NK-92 (cell line): ENCODE data around the gene MRGPRD.

Experiments
- DNase-seq: peaks from one replicate; lab custom pipeline; 2025; ENCODE audit not compliant: unreplicated experiment; lab: John Stamatoyannopoulos, UW

MRGPRD gene, protein sequence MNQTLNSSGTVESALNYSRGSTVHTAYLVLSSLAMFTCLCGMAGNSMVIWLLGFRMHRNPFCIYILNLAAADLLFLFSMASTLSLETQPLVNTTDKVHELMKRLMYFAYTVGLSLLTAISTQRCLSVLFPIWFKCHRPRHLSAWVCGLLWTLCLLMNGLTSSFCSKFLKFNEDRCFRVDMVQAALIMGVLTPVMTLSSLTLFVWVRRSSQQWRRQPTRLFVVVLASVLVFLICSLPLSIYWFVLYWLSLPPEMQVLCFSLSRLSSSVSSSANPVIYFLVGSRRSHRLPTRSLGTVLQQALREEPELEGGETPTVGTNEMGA

DNA sequence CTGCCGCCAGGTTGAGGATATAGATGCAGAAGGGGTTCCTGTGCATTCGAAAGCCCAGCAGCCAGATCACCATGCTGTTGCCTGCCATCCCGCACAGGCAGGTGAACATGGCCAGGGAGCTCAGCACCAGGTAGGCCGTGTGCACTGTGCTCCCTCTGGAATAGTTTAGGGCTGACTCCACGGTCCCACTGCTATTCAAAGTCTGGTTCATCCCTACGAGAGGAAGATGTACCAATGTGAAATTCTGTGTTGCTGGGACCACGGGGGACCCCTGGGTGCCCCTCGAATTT lies at the start of gene MRGPRD:
MRGPRD (minus strand) TSS at position 211 of the 290 bp plus-strand sequence; CDS start at position 211, 0 bp downstream.
- no peak for DNase-seq

DNA sequence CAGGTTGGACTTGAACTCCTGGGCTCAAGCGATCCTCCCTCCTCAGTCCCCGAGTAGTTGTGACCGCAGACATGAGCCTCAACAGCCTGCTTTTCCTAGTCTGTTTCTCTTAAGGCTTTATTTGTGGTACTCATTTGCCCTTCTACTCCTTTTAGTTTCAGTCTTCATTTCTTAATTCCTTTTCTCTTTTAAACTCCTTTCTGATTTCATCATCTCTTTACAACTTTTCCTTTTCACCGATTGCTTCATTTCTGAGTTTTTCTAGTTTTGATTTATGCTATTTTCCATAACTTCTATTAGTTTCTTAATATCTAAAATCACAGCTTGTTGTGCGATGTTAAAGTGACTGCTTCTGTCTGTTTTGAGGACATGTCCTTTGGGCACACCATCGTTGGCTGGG lies 49.5 kb upstream of the MRGPRD start:
- DNase-seq, result no peak

DNA sequence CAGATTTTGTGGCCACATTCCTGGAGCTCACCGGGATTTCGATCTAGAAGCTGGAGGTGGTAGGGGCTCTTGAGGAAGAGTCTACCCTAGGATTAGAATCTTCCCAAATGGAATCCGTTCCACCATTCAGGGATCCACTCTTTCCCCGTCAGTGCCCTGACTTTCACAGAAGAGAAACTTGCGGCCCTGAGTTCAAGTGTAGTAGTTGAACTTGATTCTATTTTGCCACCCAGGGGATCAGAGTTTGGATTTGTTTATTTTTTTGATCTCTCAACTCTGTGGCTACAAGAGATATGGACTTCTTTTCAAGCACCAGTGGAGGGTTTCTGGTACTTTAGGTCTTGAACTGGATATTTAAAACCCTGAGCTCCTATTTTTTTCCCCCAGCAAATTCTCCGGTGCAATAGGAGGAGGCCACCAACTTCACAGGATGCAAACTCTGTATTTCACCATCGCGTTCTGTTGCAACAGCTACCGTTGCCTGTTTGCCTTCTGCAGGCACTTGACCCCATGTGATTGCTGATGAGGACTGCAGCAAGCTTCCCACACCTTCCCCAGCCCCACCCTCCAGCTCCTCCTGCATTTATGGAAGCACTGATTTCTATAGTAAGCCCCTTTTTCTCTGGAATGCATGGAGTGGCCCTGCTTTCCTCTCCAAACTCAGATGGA lies 47.1 kb upstream of the MRGPRD start:
- DNase-seq, result no peak

DNA sequence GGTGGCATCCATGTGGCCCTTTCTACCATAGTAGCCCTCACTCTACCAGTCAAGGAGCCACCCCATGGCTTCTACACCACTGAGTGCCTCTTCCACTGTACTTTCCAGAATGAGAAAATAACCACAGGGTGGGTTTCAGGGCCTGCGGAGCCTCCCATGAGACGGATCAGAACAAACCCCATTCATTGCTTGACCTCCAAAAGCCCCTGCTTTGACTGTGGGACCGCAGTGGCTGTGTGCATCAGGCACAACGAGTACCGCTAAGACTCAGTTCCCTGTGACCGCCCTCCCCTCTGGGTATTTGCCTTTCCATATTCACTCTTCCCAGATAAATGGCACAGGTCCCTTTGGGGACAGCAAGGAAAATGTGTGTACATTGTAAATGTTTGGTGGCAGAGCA lies 43.7 kb upstream of the MRGPRD start:
- no peak for DNase-seq

DNA sequence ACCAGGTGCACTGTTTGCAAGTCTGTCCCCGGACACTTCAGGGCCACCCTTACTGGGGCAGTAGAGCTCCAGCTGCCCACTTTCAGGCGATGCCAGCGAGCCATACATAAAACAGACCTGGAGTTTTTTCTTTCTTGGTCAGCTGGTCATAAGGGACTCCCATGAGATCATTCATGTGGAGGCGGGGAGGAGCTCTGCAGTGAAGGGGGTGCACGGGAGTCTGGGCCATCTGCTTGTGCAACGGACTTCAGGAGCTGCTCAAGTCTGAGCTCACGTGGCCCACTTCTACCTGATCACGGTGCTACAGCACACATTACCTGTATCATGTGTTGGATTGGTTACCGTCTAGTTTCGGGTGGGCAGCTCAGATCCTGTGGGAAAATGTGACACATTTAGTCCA lies 41.5 kb upstream of the MRGPRD start:
- no peak for DNase-seq

DNA sequence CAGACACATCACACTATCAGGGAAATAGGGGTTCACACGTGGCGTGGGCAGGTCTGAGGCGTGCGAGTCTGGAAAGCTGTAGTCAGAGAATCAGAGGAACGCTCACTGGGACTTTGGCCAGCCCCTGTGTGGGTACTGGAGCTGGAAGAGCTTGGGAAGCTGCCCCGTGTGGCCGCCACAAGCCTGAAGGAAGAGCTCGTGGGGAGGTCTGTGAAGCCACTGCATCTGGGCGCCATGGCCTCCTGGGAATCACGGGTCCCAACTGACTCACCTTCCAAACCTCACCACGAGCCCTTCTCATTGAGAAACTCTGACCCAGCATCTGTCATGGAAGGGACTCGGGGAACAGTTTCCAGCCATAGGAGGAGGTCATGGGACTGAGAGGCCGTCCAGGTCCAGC lies 38.1 kb upstream of the MRGPRD start:
- no peak for DNase-seq

DNA sequence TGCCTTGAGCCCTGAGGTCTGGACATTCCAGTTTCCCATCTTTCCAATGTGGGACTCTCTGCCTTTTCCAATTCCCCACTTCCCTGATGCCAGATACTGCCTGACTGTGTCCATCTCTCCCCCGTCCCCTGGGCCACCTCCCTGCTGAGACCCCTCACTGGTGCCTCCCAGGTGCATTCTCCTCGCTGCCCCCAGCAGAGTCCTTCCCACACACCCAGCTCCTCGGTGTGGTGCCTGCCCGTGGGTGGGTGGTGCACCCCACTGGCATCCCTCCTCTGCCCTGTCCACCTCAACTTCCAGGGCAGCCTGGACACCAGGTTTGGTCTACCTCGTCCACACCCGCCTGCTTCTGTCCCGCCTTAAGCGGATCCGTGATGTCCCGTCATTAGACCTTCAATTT lies 37.2 kb upstream of the MRGPRD start:
- no peak for DNase-seq

DNA sequence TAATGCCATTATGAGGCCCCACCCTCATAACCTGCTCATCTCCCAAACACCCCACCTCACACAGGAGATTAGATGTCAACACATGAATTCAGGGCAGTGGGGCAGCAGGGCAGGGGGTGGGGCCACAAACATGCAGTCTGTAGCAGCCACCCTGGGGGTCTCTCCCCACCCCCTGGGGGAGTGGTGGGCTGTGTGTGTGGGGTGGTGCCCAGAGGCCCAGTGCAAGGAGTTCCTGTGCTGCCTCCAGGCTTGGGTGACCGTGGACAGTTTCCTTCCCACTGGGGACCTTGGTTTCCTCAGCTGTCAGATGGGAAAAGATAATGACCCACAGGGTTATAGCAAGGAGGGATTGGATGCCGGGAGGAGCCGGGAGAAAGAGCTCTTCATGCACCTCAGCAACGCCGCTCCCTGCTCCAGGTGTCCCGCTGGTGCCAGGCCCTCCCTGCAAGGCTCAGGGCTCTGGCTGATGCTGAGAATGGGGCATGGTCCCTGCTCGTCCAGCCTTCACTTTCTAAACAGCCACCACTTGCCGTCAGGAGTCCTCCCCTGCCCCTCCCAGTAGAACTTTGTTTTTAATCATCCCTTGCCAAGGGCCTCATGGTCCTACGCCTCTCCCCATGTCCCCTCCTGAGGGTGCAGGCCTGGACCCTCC lies 34.2 kb upstream of the MRGPRD start:
- DNase-seq, result no peak

DNA sequence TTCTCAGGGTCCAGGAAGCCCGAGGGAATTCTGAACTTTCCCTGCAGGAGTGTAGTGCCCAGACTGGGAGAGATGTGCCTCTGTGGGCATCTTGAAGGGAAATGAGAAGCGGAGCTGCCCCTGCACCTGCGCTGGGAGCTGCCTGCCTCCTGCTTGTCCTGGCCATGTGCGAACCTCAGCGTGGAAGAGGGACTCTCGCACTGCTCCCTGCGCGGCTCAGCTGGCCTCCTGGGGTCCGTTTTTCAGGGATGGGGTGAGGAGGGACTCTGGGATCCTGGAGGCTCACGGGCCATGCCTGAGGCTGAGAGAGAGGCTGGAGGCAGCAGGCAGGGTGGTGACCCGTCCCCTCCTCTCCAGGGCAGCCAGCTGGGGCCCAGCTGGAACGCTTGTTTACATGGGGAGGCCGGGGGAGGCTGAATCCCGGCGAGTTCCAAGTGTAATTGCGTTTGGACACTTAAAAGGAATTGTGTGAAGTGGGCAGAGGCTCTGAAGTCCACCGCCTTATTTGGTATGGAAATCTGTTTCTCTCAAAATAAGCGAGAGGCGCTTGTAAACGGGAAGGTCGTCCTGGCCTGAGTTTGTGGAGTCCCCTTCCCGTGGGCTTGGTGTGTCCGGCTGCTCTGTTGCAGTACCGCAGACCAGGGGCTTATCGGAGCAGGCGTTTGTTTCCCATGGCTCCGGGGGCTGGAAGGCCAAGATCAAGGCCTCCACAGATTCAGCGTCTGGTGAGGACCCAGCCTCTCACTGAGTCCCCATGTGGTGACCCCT lies 33.5 kb upstream of the MRGPRD start:
- DNase-seq, result no peak

DNA sequence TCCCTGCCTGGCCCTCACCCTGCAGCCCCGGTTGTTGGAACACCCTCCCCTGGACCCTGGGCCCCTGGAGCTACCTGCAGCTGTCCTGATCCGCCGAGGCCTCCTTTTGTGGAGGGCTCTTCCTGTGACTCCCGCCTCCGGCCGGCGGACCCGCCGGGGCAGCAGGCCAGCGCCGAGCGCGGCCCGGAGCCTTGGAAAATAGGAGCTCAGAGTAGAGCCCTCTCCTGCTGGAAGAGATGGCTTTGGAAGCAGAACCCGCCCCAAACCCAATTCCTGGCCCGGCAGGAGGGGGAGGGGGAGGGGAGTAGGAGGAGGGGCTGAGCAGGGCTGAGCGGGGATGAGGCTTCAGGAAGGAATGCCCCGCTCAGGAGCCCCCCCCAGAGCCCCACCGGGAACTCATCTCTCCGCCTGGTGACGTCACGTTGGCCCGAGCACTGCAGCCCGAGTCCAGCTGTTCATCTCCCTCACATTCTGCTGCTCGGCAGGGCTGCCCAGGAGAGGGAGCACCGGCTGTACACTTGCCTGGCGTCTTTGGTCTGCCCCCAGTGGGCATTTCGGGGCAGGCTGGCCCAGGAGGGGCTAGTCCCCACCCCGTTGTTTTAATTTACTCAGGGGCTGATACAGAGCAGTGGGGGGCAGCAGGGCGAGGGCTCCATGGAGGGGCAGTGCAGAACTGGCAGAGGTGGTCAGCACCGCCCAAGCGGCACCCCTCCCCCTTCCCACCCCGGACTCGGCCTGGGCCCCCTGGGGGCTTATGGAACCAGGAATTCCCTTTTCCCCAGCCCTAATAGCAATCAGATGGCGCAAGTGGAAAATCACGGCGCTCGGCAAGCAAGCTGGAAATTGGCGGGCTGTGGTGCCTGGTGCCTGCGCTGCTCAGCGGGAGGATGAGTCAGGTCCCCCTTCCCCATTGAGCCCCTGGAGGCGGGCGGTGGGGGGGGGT lies 32.5 kb upstream of the MRGPRD start, which contains the start of gene MRGPRF:
MRGPRF (minus strand) TSS at position 238 of the 943 bp plus-strand sequence. CDS start 3,345 bp downstream, outside the sequence.
- DNase-seq, result no peak

DNA sequence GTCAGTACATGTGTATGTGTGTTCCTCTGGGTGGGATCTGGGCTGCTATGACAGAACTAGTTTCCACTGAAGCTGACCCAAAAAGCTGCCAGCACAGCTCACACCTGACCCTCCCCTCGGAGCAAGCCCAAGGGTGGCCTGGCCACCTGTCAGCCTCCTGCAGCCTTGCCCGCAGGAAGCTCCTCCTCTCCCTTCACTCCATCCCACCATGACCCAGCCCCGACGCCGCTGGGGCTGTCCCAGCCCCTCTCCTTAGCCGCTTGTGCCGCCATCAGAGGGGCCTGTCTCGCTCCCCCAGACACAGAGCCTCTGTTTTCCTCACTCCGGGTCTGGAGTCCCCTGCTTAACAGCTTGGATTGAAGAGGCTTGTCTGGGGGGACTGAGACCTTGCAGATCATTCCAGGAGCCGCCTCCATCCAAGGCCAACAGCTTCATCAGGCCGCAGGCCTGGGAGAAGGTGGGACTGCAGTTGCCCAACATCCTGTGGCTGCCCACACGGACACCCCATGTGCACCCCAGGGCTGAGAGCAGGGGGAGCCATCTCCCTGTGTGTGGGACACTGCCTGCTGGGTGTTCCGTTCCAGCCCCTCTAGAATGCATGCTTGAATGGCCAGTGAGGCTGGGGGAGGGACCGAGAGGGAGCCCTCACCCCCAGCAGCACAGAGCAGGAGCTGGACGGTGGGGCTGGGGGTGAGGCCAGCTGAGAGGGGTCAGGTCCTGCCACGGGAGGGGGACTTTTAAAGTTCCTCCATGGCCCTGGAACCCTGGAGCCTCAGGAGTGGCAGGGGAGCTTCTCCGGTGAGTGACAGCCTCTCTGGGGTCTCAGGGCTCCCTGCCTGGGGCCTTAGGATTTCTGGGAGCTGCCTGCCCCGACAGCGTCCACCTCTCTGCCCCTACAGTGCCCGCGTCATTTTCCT lies 31.6 kb upstream of the MRGPRD start:
- no peak for DNase-seq

DNA sequence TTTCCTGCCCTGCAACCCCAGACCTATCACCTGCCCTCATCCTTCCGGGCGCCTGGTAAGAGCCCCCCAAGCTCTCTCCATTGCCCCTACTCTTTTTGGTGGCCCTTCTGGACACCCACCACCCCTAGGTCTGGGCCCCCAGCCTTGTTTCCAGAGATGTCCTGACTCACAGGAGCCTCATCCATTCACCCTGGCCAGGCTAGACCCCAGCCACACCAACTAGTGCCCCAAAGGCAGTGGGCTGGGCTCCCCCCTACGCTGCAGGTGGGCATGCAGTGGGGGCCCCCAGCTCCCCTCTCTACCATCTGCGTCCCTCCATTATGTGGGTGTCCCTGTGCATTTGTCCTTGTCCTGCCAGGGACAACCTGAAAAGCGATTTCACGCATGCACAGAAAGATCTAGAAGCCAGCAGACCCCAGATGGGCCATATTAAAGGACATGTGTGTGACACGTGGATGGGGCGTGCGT lies 30.9 kb upstream of the MRGPRD start:
- DNase-seq, result no peak

DNA sequence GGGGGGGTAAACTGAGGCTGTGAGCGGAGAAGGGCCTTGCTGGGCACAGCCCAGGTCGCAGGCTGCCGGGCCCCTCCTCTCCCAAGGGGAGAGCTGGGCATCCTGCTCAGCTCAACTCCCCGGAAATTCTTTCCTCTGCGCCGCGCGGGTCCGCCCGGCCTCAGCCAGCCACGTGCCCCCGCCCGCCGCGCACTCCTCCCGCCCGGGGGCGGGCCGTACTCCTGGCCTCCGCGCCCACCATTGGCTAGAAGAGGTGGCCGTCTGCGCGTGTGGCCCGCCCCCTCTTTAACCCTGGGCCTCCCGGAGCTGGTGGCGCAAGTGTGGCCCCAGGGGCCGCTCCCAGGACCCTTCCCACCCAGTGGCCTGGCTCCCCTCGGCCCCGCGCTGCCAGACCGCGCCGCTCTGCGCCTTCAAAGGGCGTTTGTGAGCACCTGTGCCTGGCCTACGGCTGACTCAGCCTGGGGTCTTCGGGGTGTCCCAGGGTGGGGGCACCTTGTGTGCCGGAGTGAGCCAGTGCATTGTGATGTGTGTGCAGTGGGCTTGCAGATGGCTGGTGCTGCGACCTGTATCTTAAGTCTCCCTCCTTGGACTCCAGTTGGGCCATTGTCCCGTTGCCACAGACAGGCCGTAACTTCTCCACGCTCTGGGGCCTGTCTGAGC lies 30.3 kb upstream of the MRGPRD start:
- DNase-seq, result no peak

DNA sequence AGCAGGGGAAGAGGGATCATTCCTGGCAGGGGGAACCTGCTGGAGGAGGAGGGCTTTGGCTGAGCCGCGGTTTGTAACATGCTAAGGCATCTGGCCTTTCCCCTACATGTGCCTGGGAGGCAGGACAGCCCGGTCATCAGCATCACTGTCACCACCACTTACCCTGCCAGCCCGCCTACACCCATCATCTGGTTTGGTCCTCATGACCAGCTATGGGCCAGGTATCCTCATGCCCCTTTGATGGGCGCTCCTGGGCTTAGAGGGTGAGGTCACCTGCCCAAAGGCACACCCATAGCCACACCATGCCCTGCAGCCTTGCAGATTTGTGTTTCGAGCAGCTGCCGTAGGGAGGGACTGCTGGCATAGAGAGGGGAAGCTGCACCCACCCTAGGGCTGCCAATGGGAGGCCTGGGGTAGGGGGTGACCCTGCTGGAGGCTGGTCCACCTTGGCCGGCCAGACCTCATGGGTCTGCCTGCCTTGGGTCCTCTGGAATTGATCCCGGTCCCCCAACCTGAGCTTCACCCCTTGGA lies 29.6 kb upstream of the MRGPRD start:
- DNase-seq, result no peak

DNA sequence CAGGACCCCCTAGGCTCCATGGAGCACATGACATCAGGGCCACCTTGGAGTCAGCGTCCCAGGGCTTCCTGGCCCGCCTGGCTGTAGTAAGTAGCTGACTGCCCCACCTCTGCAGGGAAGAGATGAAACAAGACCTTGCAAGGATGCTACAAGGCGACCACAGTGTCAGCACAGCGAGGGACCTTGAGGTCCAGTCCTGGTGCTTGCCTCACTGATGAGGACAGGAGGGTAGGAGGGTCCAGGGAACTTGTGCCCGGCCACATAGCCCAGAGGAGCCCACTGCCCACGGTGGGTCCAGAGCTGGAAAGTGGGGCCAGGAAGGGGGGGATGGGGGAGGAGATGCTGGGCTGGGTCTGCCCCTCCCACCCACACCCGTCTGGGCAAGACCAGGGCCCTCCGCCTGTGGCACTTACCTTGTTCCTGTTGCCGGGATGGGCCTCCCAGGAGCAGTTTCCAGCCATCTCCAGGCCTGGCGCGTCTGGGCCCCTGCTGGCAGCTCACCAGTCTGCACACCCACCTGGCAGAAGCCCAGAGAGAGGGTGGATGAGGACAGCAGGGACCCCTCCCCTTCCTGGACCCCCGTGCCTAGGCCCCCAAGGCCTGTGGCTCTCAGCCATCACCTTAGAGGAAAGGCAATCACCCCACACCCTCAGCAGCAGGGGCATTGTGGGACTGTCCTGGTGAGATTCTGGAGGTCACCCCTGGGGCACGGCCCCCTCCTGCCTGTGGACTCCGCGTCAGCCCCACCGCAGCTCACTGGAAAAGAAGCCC lies 28.8 kb upstream of the MRGPRD start:
- no peak for DNase-seq

DNA sequence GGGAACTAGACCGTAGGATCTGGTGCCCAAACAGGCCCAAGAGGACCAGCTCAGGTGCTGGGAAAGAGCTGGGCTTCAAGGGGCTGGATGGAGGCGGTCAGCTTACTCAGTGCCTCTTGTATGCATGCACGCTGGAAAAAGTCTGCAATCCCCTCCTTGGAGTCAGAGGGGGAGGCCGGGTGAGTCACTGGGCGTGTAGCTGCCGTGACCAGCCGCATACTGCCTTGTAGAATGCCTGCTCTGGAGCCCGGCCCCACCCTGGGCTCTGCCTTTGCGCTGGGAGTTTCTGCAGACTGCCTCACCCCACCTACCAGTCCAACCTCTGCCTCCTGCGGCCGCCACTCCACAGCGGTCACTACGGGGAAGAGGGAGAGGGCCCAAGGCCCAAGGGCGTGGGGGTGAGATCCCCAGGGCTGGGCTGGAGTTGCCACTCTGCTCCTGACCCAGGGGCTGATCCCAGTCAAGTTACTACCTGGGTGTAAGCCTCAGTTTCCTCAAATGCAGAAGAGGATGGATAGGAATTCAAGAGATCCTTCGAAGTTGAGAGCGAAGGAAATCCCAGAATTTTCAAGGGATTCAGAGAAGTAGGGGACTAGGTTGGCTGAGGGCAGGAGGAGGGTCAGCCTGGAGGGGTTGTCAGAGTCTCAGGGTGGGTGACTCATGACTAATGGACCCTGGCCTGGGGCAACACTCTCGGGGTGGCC lies 28.1 kb upstream of the MRGPRD start:
- no peak for DNase-seq

DNA sequence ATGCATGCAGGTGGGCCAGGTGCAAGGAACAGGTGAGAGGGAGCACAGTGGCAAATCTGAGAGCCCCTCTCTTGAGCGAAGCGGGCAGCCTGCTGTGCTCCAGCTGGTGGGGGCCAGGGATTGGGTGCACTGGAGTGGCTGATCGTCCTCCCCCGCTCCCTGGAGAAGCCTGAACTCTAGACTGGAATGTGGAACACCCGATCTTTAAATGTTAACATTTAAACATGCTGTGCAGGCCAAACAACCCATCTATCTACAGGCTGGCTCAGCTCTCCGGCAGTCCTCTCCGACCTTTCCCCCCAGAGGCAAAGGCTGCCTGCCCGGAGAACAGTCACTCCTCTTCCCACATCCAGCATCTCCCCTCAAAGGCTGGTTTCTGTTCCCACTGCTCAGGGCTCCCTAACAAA lies 27.2 kb upstream of the MRGPRD start:
- no peak for DNase-seq
